Stomach (tissue), 4 donors: Measurements from ENCODE around the gene UXS1.

Source experiments
- CTCF ChIP-seq, 7 experiments: fragments of 450-650 bp in 4 of 7; fragments of 200-600 bp in 3 of 7; sonication (generic) in 3 of 7; IDR thresholded peaks; one replicate each; pipeline ENCODE4 v1.5.1; 2016 to 2019; ENCODE audit warnings: antibody characterized with exemption in 7 of 7, control low read depth in 2 of 7, mild to moderate bottlenecking in 1 of 7
- EP300 ChIP-seq: sonication (generic); formaldehyde crosslinking; IDR thresholded peaks from one replicate; pipeline ENCODE4 v1.6.1; 2017; ENCODE audit warnings: antibody characterized with exemption
- POLR2AphosphoS5 ChIP-seq, 3 donors: sonication (generic); formaldehyde crosslinking; IDR thresholded peaks; one replicate each; pipeline ENCODE4 v1.6.1; 2016; ENCODE audit warnings: antibody characterized with exemption in 3 of 3

DNA sequence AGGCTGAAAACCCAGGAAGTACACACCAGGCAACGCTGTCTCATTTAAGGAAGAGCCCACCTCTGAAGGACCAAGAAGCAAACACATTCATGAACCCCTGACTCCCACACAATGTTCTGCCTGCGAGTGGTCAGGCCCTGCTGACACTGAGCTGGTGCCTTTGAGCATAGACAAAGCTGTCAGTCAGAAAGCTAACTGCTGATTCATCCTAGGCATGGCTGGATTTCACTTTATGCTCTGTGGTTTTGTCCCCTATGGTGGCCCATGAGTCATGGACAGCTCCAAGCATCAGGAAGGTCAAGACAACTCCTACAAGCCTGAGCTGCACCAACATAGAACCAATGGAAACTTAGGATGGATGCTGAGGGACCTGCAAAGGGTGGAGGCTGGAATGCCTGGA, 78.9 kb downstream of the UXS1 start:
- no peak for TF ChIP-seq EP300
- TF ChIP-seq CTCF (IDR thresholded peaks at IDR 0.05) = no peak
- peak in 1 of 3 donors; percentile 16 for TF ChIP-seq POLR2AphosphoS5 (IDR thresholded peaks at IDR 0.05)
